Measurements from ENCODE around the gene KCNK7. TPM values are rescaled to one million over a fixed set of nuclear protein-coding genes. Genes with fewer than 3 reads are reported as not detected.

KCNK7 gene
- total and polyA plus RNA-seq, 8 donors, result 0.21 to 2.0 (median 0.48) TPM; not detected in 1

DNA sequence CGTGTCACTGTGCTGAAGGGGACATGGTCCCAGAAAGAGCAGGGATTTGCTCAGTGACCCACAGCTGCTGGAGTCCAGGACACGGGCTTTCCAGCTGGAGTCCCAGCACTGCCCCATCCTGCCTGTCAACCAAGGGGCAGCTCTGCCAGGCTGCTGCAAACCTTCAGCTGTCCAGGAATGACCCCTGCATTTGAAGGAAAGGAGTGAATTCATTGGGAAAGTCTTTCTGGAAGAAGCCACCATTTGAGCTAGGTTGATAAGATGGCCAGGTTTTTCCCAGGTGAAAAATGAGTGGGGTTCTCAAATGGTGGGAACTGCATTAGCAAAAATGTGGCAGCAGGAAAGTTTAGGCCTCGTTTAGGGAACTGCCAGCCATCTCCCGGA, 9.4 kb downstream of the KCNK7 start:
- ATAC-seq (no peak), DNase-seq (no peak)
- TF ChIP-seq, protein P1, sequence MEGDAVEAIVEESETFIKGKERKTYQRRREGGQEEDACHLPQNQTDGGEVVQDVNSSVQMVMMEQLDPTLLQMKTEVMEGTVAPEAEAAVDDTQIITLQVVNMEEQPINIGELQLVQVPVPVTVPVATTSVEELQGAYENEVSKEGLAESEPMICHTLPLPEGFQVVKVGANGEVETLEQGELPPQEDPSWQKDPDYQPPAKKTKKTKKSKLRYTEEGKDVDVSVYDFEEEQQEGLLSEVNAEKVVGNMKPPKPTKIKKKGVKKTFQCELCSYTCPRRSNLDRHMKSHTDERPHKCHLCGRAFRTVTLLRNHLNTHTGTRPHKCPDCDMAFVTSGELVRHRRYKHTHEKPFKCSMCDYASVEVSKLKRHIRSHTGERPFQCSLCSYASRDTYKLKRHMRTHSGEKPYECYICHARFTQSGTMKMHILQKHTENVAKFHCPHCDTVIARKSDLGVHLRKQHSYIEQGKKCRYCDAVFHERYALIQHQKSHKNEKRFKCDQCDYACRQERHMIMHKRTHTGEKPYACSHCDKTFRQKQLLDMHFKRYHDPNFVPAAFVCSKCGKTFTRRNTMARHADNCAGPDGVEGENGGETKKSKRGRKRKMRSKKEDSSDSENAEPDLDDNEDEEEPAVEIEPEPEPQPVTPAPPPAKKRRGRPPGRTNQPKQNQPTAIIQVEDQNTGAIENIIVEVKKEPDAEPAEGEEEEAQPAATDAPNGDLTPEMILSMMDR (IDR thresholded peaks at IDR 0.05), result no peak
- H3K9me3 ChIP-seq, result no peaks in the 10 kb centered on the region
- H3K4me3 ChIP-seq, result peak overlapping the region in 1 of 2 donors; percentile 9
- H3K27me3 ChIP-seq, result no peaks in the 10 kb centered on the region
- peaks cover 0 to 86% of the 10 kb centered on the region in 2 donors for H3K36me3 ChIP-seq
- intact Hi-C loops (cut with DNase I), result no loop called here
- peak overlapping the region in 1 of 2 donors; percentile 84 for H3K27ac ChIP-seq
- peaks cover 8 to 51% of the 10 kb centered on the region in 2 donors for H3K4me1 ChIP-seq

DNA sequence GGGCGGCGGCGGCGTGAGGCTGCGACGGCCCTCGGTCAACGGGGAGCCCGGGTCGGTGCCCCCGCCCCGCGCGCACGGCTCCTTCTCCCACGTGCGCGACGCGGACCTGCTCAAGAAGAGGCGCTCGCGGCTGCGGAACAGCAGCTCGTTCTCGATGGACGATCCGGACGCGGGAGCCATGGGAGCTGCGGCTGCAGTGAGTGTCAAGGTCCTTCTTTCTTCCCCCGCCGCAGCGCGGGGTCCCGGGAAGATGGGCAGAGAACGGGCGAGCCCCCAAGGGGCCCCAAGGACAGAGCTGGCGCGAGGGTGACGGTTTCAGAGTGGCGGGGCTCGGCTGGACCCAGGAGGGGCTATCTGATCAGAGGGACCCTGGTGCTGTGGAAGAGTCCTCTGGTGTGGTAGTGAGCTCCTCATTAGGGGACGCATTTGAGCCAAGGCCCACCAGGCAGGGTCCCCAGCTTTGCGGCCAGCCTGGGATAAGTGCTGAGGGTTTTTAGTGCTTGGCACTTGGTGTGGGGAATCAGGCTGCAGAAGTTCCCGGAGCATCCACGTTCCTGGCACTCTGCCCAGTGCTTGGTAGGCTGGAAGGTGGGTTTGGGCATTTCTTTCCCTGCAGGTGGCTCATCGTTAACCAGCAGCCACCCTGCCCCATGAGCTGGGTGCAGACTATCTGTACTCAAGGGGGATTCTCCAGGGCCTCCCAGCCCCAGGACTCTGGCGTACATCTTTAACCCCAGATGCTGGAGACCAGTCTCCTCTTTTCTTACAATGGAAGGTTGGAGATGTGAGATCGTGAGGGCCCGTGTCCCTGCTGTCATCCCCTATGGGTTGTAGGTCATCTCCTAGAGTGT, 10.0 kb downstream of the KCNK7 start:
- Histone ChIP-seq H3K4me1 (peaks cover 8 to 50% of the 10 kb centered on the region in 2 donors), H3K36me3 (peaks cover 0 to 86% of the 10 kb centered on the region in 2 donors)

DNA sequence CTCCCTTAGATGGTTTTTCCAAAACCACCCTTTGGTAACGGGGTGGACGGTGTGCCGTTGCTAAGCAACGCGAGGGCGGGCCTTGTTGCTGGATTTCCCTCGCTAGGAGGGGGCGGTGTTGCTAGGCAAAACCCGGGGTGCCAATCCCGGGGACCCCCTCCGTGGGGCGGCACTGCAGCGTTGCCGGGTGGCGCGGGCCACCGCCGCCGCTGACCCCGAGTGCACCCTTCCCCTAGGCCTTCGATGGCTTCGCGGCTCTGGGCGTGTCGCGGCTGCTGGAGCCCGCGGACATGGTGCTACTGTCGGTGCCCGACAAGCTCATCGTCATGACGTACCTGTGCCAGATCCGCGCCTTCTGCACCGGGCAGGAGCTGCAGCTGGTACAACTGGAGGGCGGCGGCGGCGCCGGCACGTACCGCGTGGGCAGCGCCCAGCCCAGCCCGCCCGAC, 10.9 kb downstream of the KCNK7 start:
- TF ChIP-seq, protein P1 (IDR thresholded peaks at IDR 0.05), result no peak
- H3K27ac ChIP-seq, result no peak overlapping the region
- no peak for DNase-seq
- ATAC-seq, result no peak
- peaks cover 0 to 86% of the 10 kb centered on the region in 2 donors for H3K36me3 ChIP-seq
- H3K4me1 ChIP-seq, result peaks cover 8 to 49% of the 10 kb centered on the region in 2 donors
- no peak overlapping the region for H3K4me3 ChIP-seq
- no peaks in the 10 kb centered on the region for H3K27me3 ChIP-seq
- no peaks in the 10 kb centered on the region for H3K9me3 ChIP-seq
- intact Hi-C loops (cut with DNase I), result no loop called here

More for the DNA sequence above, 10.0 kb downstream of the KCNK7 start:
- DNase-seq, result no peak
- Histone ChIP-seq H3K27ac (peak overlapping the region in 1 of 2 donors; percentile 84), H3K27me3 (no peaks in the 10 kb centered on the region), H3K9me3 (no peaks in the 10 kb centered on the region), H3K4me3 (no peak overlapping the region)
- TF ChIP-seq, protein P1 (IDR thresholded peaks at IDR 0.05), result no peak
- intact Hi-C loops (cut with DNase I), result no loop called here
- ATAC-seq, result no peak

DNA sequence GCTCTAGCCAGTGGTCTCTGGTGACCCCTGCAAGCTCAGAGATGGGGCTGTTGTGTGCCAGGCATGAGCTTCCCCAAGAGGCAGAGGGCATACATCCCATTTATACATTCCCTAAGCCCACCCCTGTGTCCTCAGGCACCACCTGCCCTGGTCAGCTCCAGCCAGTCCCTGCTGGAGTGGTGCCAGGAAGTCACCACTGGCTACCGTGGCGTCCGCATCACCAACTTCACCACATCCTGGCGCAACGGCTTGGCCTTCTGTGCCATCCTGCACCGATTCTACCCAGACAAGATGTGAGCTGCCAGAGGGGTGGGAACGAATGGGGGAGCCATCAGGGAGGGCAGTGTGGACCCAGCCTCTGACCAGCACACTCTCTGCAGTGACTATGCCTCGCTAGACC, 11.5 kb downstream of the KCNK7 start:
- intact Hi-C loops (cut with DNase I), result no loop called here
- Histone ChIP-seq H3K27me3 (no peaks in the 10 kb centered on the region), H3K27ac (peak overlapping the region in 1 of 2 donors; percentile 13), H3K9me3 (no peaks in the 10 kb centered on the region), H3K36me3 (peaks cover 0 to 86% of the 10 kb centered on the region in 2 donors), H3K4me3 (no peak overlapping the region), H3K4me1 (peaks cover 8 to 50% of the 10 kb centered on the region in 2 donors)
- DNase-seq (no peak), ATAC-seq (no peak)
- TF ChIP-seq, protein P1 (IDR thresholded peaks at IDR 0.05), result no peak

GRCh38 chr11:65583589-65583988, 12.0 kb downstream of the KCNK7 start:
- no peak for DNase-seq
- H3K4me1 ChIP-seq, result peaks cover 6 to 50% of the 10 kb centered on the region in 2 donors
- TF ChIP-seq, protein P1 (IDR thresholded peaks at IDR 0.05), result no peak
- no peak overlapping the region for H3K4me3 ChIP-seq
- no peak for ATAC-seq
- H3K27me3 ChIP-seq, result no peaks in the 10 kb centered on the region
- H3K27ac ChIP-seq, result peak overlapping the region in 1 of 2 donors; percentile 13
- peaks cover 0 to 87% of the 10 kb centered on the region in 2 donors for H3K36me3 ChIP-seq
- H3K9me3 ChIP-seq, result no peaks in the 10 kb centered on the region
- intact Hi-C loops (cut with DNase I), result no loop called here

All from left lung (tissue), 10 donors.